Panc1 (cell line): ENCODE results near the gene CD44. TPM values are rescaled to one million over a fixed set of nuclear protein-coding genes. Genes with fewer than 3 reads are reported as not detected.

ENCODE experiments used
- ATAC-seq: fragments of 200-7000 bp; cut with Tn5 transposase; 2 replicates; pipeline ENCODE4 v1.9.1; 2020; ENCODE audit warnings: mild to moderate bottlenecking, moderate library complexity
- BruUV-seq: library from RNA; stranded (reverse); fragments of 400-500 nt; replicated peaks from 2 replicates; lab custom pipeline; 2021; lab: Mats Ljungman, UMichigan
- CTCF ChIA-PET: fragments of 300-600 bp; sonication (Branson Sonifier 250); formaldehyde crosslinking; loops from one replicate; lab custom pipeline; 2022; ENCODE audit warnings: antibody characterized with exemption; lab: Charles Lee
- POLR2A ChIA-PET: fragments of 300-600 bp; sonication (Branson Sonifier 250); formaldehyde crosslinking; loops from one replicate; lab custom pipeline; 2022; ENCODE audit warnings: antibody characterized with exemption; lab: Charles Lee
- DNase-seq: peaks from one replicate; pipeline ENCODE4 v3.0.0-alpha.2; 2010; ENCODE audit warnings: low read depth, low spot score
- H3K27ac ChIP-seq: 2 replicates; pipeline ENCODE4 v1.5.1; 2011; ENCODE audit warnings: mild to moderate bottlenecking, low read length, inconsistent platforms
- H3K27me3 ChIP-seq: fragments of 200-500 bp; sonication (Bioruptor generic); 2 replicates; pipeline ENCODE4 v1.6.0; 2014; ENCODE audit warnings: low read length, inconsistent platforms; ENCODE audit not compliant: control insufficient read depth, insufficient read depth
- H3K36me3 ChIP-seq: fragments of 200-500 bp; sonication (Bioruptor generic); 2 replicates; pipeline ENCODE4 v1.5.1; 2014; ENCODE audit warnings: inconsistent platforms, mild to moderate bottlenecking, low read length, moderate library complexity; ENCODE audit not compliant: control insufficient read depth, insufficient read depth
- H3K4me1 ChIP-seq: 2 replicates; pipeline ENCODE4 v1.5.1; 2011; ENCODE audit warnings: inconsistent platforms, mild to moderate bottlenecking, low read length, moderate library complexity; ENCODE audit not compliant: control insufficient read depth, insufficient read depth
- H3K4me3 ChIP-seq, 2 experiments: 2 replicates each; pipeline ENCODE4 v1.5.1; 2011 to 2012; ENCODE audit warnings: low read depth in 2 of 2, low read length in 2 of 2, mild to moderate bottlenecking in 2 of 2, inconsistent platforms in 1 of 2, moderate library complexity in 1 of 2
- H3K9me3 ChIP-seq: fragments of 200-500 bp; sonication (Bioruptor generic); 2 replicates; pipeline ENCODE4 v1.5.1; 2014; ENCODE audit warnings: low read depth, mild to moderate bottlenecking, inconsistent platforms, low read length, moderate library complexity; ENCODE audit not compliant: control insufficient read depth, insufficient read depth
- POLR2AphosphoS5 ChIP-seq: IDR thresholded peaks from 2 replicates; pipeline ENCODE4 v1.6.1; 2012; ENCODE audit warnings: mild to moderate bottlenecking, low read depth, low read length, moderate library complexity
- SIN3A ChIP-seq: IDR thresholded peaks from 2 replicates; pipeline ENCODE4 v1.6.1; 2012; ENCODE audit warnings: low read depth, mild to moderate bottlenecking, low read length, moderate library complexity, borderline replicate concordance; ENCODE audit not compliant: insufficient read depth
- TCF7L2 ChIP-seq: IDR thresholded peaks from 2 replicates; pipeline ENCODE4 v1.6.1; 2011; ENCODE audit warnings: mild to moderate bottlenecking, low read depth, low read length, inconsistent platforms
- in situ Hi-C: cut with HindIII; loops from 2 replicates; pipeline ENCODE4 v1.10.0; 2016; ENCODE audit warnings: low sequenced_read_pairs, low pct_unique_long_range_greater_than_20kb
- intact Hi-C: fragments of 100-400 bp; cut with micrococcal nuclease; formaldehyde crosslinking; loops from one replicate; pipeline ENCODE4 v1.10.0; 2022; ENCODE audit not compliant: unreplicated experiment
- total RNA-seq: library from RNA; stranded (reverse); gene quantifications from one replicate; pipeline ENCODE4 v1.2.1, GENCODE V29; 2021; ENCODE audit not compliant: unreplicated experiment
- TF ChIP-seq, protein P1 (sequence below), 2 experiments: IDR thresholded peaks; 2 replicates each; pipeline ENCODE4 v1.6.1; 2011 to 2012; ENCODE audit warnings: low read depth in 2 of 2, control low read depth in 1 of 2, low read length in 1 of 2, mild to moderate bottlenecking in 1 of 2, moderate library complexity in 1 of 2; ENCODE audit not compliant: insufficient read depth in 1 of 2
- TF ChIP-seq, protein P2 (sequence below): fragments of 450-650 bp; IDR thresholded peaks from 2 replicates; pipeline ENCODE4 v1.5.1; 2017; ENCODE audit warnings: mild to moderate bottlenecking

CD44 gene
- total RNA-seq, 1 experiment from 2014 or later, result 1,819 TPM

DNA sequence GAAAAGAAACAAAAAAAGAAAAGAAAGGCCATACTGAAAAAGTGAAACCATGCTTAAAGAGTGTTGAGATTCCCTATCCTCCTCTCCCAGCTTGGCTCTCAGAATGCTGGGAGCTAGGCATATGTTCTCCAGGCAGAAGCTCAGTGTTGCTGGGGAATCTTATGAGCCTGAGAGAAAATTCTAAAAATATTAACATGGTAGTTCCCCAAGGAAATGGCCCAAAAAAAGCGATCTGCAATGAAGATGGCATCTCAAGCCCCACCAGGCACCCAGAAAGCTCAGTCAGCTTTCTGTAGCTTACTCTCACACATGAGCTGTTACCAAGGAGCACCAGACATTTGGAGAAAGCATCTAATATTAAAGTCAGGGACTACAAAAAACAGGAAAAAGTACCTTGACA is 94.5 kb downstream of the CD44 start:
- TF ChIP-seq POLR2AphosphoS5 (peak; percentile 22; the same call in 1 of the 2 replicates), SIN3A (no peak), TCF7L2 (no peak)
- TF ChIP-seq, protein P1, sequence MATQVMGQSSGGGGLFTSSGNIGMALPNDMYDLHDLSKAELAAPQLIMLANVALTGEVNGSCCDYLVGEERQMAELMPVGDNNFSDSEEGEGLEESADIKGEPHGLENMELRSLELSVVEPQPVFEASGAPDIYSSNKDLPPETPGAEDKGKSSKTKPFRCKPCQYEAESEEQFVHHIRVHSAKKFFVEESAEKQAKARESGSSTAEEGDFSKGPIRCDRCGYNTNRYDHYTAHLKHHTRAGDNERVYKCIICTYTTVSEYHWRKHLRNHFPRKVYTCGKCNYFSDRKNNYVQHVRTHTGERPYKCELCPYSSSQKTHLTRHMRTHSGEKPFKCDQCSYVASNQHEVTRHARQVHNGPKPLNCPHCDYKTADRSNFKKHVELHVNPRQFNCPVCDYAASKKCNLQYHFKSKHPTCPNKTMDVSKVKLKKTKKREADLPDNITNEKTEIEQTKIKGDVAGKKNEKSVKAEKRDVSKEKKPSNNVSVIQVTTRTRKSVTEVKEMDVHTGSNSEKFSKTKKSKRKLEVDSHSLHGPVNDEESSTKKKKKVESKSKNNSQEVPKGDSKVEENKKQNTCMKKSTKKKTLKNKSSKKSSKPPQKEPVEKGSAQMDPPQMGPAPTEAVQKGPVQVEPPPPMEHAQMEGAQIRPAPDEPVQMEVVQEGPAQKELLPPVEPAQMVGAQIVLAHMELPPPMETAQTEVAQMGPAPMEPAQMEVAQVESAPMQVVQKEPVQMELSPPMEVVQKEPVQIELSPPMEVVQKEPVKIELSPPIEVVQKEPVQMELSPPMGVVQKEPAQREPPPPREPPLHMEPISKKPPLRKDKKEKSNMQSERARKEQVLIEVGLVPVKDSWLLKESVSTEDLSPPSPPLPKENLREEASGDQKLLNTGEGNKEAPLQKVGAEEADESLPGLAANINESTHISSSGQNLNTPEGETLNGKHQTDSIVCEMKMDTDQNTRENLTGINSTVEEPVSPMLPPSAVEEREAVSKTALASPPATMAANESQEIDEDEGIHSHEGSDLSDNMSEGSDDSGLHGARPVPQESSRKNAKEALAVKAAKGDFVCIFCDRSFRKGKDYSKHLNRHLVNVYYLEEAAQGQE (IDR thresholded peaks at IDR 0.05; ENCODE audit: insufficient read depth in 1 of 2, low read depth in 2 of 2, low read length in 1 of 2), result 0 out of 4 replicates have a peak, but pooled peaks of 1 of the 2 experiments have one; percentile 1
- TF ChIP-seq, protein P2, sequence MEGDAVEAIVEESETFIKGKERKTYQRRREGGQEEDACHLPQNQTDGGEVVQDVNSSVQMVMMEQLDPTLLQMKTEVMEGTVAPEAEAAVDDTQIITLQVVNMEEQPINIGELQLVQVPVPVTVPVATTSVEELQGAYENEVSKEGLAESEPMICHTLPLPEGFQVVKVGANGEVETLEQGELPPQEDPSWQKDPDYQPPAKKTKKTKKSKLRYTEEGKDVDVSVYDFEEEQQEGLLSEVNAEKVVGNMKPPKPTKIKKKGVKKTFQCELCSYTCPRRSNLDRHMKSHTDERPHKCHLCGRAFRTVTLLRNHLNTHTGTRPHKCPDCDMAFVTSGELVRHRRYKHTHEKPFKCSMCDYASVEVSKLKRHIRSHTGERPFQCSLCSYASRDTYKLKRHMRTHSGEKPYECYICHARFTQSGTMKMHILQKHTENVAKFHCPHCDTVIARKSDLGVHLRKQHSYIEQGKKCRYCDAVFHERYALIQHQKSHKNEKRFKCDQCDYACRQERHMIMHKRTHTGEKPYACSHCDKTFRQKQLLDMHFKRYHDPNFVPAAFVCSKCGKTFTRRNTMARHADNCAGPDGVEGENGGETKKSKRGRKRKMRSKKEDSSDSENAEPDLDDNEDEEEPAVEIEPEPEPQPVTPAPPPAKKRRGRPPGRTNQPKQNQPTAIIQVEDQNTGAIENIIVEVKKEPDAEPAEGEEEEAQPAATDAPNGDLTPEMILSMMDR, result no peak
- Histone ChIP-seq H3K27me3 (no peaks in the 10 kb centered on the region), H3K27ac (peak overlapping the region; percentile 36), H3K4me1 (peaks cover 38% of the 10 kb centered on the region), H3K9me3 (no peaks in the 10 kb centered on the region), H3K36me3 (peaks cover 15% of the 10 kb centered on the region; the same call in 1 of the 2 replicates), H3K4me3 (no peak overlapping the region)
- in situ Hi-C loops, result no loop called here
- no TSS peak for BruUV-seq
- intact Hi-C loops, result loop anchor here (10.0 kb wide), 1 partner anchor 239 kb away; no protein-coding TSS in a partner anchor
- CTCF ChIA-PET, result no interaction called here
- DNase-seq (no peak), ATAC-seq (peak; percentile 43)
- POLR2A ChIA-PET, result interaction anchor here (0.6 kb wide), 1 partner anchor 753 kb away, joined by 4 read pairs; no protein-coding TSS in a partner anchor

- DNase-seq (no peak), ATAC-seq (peak; percentile 20; the same call in 1 of the 2 replicates)
- ChIA-PET POLR2A (no interaction called here), CTCF (no interaction called here)
- Histone ChIP-seq H3K36me3 (peaks cover 12% of the 10 kb centered on the region; the same call in 1 of the 2 replicates), H3K4me3 (no peak overlapping the region), H3K9me3 (no peaks in the 10 kb centered on the region), H3K27ac (no peak overlapping the region), H3K4me1 (peaks cover 28% of the 10 kb centered on the region), H3K27me3 (no peaks in the 10 kb centered on the region)
- BruUV-seq, result no TSS peak
- TF ChIP-seq, protein P2, result no peak
- peak; percentile 73 for TF ChIP-seq POLR2AphosphoS5
- intact Hi-C loops, result loop anchor here (5.0 to 10.0 kb wide), 2 partner anchors 240 to 307 kb away; no protein-coding TSS in a partner anchor
- in situ Hi-C loops, result no loop called here
Measured at GRCh38 chr11:35234460-35235156, 95.6 kb downstream of the CD44 start.
